Neural progenitor cell (in vitro differentiated cells): ENCODE results near the gene ZBTB49.

ENCODE experiments used
- CTCF ChIP-seq: fragments of 200-600 bp; sonication (generic); IDR thresholded peaks from 2 replicates; pipeline ENCODE4 v1.5.1; 2017; ENCODE audit warnings: antibody characterized with exemption, mild to moderate bottlenecking
- EZH2 ChIP-seq: fragments of 200-600 bp; sonication (generic); IDR thresholded peaks from 2 replicates; pipeline ENCODE4 v1.6.1; 2017; ENCODE audit warnings: antibody characterized with exemption, mild to moderate bottlenecking, moderate library complexity
- EZH2phosphoT487 ChIP-seq: fragments of 200-600 bp; sonication (generic); IDR thresholded peaks from 2 replicates; pipeline ENCODE4 v1.6.1; 2017; ENCODE audit warnings: antibody characterized with exemption

- TF ChIP-seq CTCF: no peak
- TF ChIP-seq EZH2: no peak
- no peak for TF ChIP-seq EZH2phosphoT487
These were observed 52.0 kb downstream of the ZBTB49 start for GRCh38 chr4:4341861-4342650.
